ENCODE data around the gene SLC22A1.

DNA sequence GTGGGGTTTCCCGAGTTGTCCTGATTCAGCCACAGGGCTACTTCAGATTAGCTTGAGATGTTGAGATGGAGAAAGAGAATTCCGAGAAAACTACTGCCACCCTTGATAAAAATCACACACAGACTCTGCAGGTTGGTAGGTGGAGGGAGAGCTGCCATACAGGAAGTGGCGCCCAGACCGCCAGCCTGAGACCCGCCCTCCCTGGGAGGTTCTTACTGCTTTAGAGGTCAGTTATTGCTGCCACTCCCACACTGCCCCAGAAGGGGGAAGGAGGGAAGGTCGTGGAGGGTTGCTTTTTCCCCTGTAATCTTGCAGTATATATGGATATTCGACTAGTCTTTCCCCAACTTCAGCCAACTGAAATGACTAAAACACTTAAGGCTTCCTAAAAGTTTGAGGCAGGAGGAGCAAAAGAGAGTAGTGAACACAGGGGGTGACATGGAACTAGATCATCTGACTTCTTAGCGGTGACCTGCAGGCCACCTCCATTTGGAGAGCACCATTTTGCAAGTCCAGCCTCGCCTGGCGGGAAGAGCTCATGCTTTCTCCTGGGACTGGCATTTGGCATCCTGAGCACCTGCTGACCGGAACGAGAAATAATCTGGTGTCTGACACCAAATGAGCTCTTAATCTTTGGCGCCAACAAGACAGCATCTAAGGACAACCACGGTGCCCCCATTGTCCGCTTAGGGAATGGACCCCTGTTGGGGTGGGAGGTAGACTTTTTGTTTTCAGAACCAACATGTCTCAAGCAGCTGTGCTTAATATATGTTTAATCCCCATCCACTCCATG, 35.7 kb upstream of the SLC22A1 start:
- TF ChIP-seq POLR2A (IDR thresholded peaks at IDR 0.05; ENCODE audit: low read depth): no peak
- TF ChIP-seq, protein P1, sequence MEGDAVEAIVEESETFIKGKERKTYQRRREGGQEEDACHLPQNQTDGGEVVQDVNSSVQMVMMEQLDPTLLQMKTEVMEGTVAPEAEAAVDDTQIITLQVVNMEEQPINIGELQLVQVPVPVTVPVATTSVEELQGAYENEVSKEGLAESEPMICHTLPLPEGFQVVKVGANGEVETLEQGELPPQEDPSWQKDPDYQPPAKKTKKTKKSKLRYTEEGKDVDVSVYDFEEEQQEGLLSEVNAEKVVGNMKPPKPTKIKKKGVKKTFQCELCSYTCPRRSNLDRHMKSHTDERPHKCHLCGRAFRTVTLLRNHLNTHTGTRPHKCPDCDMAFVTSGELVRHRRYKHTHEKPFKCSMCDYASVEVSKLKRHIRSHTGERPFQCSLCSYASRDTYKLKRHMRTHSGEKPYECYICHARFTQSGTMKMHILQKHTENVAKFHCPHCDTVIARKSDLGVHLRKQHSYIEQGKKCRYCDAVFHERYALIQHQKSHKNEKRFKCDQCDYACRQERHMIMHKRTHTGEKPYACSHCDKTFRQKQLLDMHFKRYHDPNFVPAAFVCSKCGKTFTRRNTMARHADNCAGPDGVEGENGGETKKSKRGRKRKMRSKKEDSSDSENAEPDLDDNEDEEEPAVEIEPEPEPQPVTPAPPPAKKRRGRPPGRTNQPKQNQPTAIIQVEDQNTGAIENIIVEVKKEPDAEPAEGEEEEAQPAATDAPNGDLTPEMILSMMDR (IDR thresholded peaks at IDR 0.05): no peak
